Stomach (tissue), 9 donors: ENCODE results near the gene RBM47. TPM values are rescaled to one million over a fixed set of nuclear protein-coding genes. Genes with fewer than 3 reads are reported as not detected.

ENCODE experiments used
- DNase-seq, 2 donors: peaks; one replicate each; pipeline versions ENCODE4 v3.0.0 to v3.0.0-alpha.2; 2013 to 2019
- H3K27ac ChIP-seq, 5 donors: fragments of 200-600 bp in 4 of 5; sonication (generic) in 4 of 5; one replicate each; pipeline ENCODE4 v1.5.1; 2013 to 2019; ENCODE audit warnings: mild to moderate bottlenecking in 1 of 5, moderate library complexity in 1 of 5
- H3K27me3 ChIP-seq, 3 donors: fragments of 200-600 bp; sonication (generic); one replicate each; pipeline ENCODE4 v1.5.1; 2017 to 2019; ENCODE audit warnings: mixed run types in 1 of 3
- H3K36me3 ChIP-seq, 4 donors: fragments of 200-600 bp; sonication (generic); 1 replicate in 3 of 4; 2 replicates in 1 of 4; pipeline ENCODE4 v1.5.1; 2016 to 2019
- H3K4me1 ChIP-seq, 4 donors: fragments of 200-600 bp; sonication (generic); one replicate each; pipeline ENCODE4 v1.5.1; 2016 to 2019
- H3K4me3 ChIP-seq, 4 donors: fragments of 200-600 bp; sonication (generic) in 3 of 4; one replicate each; pipeline ENCODE4 v1.5.1; 2016 to 2019; ENCODE audit warnings: mild to moderate bottlenecking in 1 of 4
- H3K9me3 ChIP-seq, 4 donors: fragments of 200-600 bp; sonication (generic); one replicate each; pipeline ENCODE4 v1.5.1; 2016 to 2019
- CTCF ChIP-seq, 7 experiments: fragments of 450-650 bp in 4 of 7; fragments of 200-600 bp in 3 of 7; sonication (generic) in 3 of 7; IDR thresholded peaks; one replicate each; pipeline ENCODE4 v1.5.1; 2016 to 2019; ENCODE audit warnings: antibody characterized with exemption in 7 of 7, control low read depth in 2 of 7, mild to moderate bottlenecking in 1 of 7
- EP300 ChIP-seq: sonication (generic); formaldehyde crosslinking; IDR thresholded peaks from one replicate; pipeline ENCODE4 v1.6.1; 2017; ENCODE audit warnings: antibody characterized with exemption
- POLR2A ChIP-seq, 4 donors: fragments of 450-650 bp; IDR thresholded peaks; one replicate each; pipeline ENCODE4 v1.6.1; 2016; ENCODE audit warnings: antibody characterized with exemption in 4 of 4, control low read depth in 2 of 4, mild to moderate bottlenecking in 1 of 4, moderate library complexity in 1 of 4
- POLR2AphosphoS5 ChIP-seq, 3 donors: sonication (generic); formaldehyde crosslinking; IDR thresholded peaks; one replicate each; pipeline ENCODE4 v1.6.1; 2016; ENCODE audit warnings: antibody characterized with exemption in 3 of 3
- whole genome bisulfite sequencing, 5 donors: extraction: QIAGEN DNeasy Blood & Tissue Kit in 3 of 5; methylation state at CpG; one replicate each; pipeline versions ENCODE4 v1.1.5 to v1.1.7; 2013 to 2018; 5-methylcytosine and 5-hydroxymethylcytosine counted together
- intact Hi-C: fragments of 100-400 bp; cut with DNase I; formaldehyde crosslinking; loops from one replicate; pipeline ENCODE4 v1.15.1; 2023; ENCODE audit warnings: low total_unique reads
- polyA plus RNA-seq, 3 donors: library from polyadenylated mRNA; stranded (reverse); fragments of 200-250 nt; gene quantifications; one replicate each; pipeline ENCODE4 v1.2.3, GENCODE V29; 2013
- total RNA-seq, 5 donors: library from RNA; depleted of rRNA; stranded (reverse); fragments of >200 nt; gene quantifications; one replicate each; pipeline versions ENCODE4 v1.1.0 to v1.2.3, GENCODE V29; 2014 to 2016
- donor health status: healthy with polysubstance abuse.
- donor health status: Bipolar disorder and iron deficiency.
- donor health status: healthy.

Gene RBM47
- total and polyA plus RNA-seq, 8 donors = 18.5 to 448 (median 160) TPM

- TF ChIP-seq CTCF (IDR thresholded peaks at IDR 0.05) (no peak), POLR2A (IDR thresholded peaks at IDR 0.05) (no peak), POLR2AphosphoS5 (IDR thresholded peaks at IDR 0.05) (peak in 2 of 3 donors; percentile 66 to 79), EP300 (no peak)
- Histone ChIP-seq H3K4me3 (peak overlapping the region; percentile 25 to 47 (median 37)), H3K36me3 (no peaks in the 10 kb centered on the region), H3K9me3 (no peaks in the 10 kb centered on the region), H3K27me3 (no peaks in the 10 kb centered on the region), H3K27ac (peak overlapping the region; percentile 83 to 93 (median 85)), H3K4me1 (peaks cover 0 to 22% (median 11%) of the 10 kb centered on the region in 4 donors)
- 33 to 52% (median 35%) methylated on average over 14 to 15 of the region's 15 CpGs for WGBS, 5 donors
- DNase-seq = peak; percentile 72 to 92
- intact Hi-C loops = no loop called here
These were observed 114.0 kb downstream of the RBM47 start for GRCh38 chr4:40515398-40516293.

- Histone ChIP-seq H3K27me3 (no peaks in the 10 kb centered on the region), H3K27ac (peak overlapping the region; percentile 83 to 93 (median 85)), H3K4me1 (peaks cover 0 to 22% (median 14%) of the 10 kb centered on the region in 4 donors), H3K9me3 (no peaks in the 10 kb centered on the region), H3K36me3 (no peaks in the 10 kb centered on the region), H3K4me3 (peak overlapping the region; percentile 25 to 47 (median 37))
- WGBS, 5 donors = 30 to 74% (median 46%) methylated on average over 2 of the region's 2 CpGs
- TF ChIP-seq POLR2AphosphoS5 (IDR thresholded peaks at IDR 0.05) (no peak), EP300 (no peak), CTCF (IDR thresholded peaks at IDR 0.05) (no peak), POLR2A (IDR thresholded peaks at IDR 0.05) (no peak)
- intact Hi-C loops = no loop called here
- DNase-seq = peak; percentile 31 to 84
These were observed 114.6 kb downstream of the RBM47 start for GRCh38 chr4:40515037-40515397.

- no peaks in the 10 kb centered on the region for H3K36me3 ChIP-seq
- peak overlapping the region; percentile 83 to 92 (median 83) for H3K27ac ChIP-seq
- intact Hi-C loops = no loop called here
- H3K4me1 ChIP-seq = peaks cover 0 to 22% (median 14%) of the 10 kb centered on the region in 4 donors
- 29 to 54% (median 35%) methylated on average over 11 of the region's 11 CpGs for WGBS, 5 donors
- no peaks in the 10 kb centered on the region for H3K9me3 ChIP-seq
- no peaks in the 10 kb centered on the region for H3K27me3 ChIP-seq
- TF ChIP-seq EP300 = no peak
- peak in 2 of 3 donors; percentile 91 to 95 for TF ChIP-seq POLR2AphosphoS5 (IDR thresholded peaks at IDR 0.05)
- TF ChIP-seq POLR2A (IDR thresholded peaks at IDR 0.05) = peak in 2 of 4 donors; percentile 47 to 65
- H3K4me3 ChIP-seq = peak overlapping the region; percentile 38 to 47 (median 43)
- peak; percentile 83 to 90 for DNase-seq
These were observed 115.1 kb downstream of the RBM47 start for GRCh38 chr4:40514497-40514951.

- TF ChIP-seq POLR2AphosphoS5 (IDR thresholded peaks at IDR 0.05) (peak in 2 of 3 donors; percentile 32 to 65), POLR2A (IDR thresholded peaks at IDR 0.05) (no peak)
- peaks cover 0 to 18% (median 11%) of the 10 kb centered on the region in 4 donors for H3K4me1 ChIP-seq
- no peaks in the 10 kb centered on the region for H3K36me3 ChIP-seq
- H3K27me3 ChIP-seq = no peaks in the 10 kb centered on the region
- DNase-seq = peak; percentile 64 to 85
- H3K4me3 ChIP-seq = peak overlapping the region; percentile 6 to 47 (median 42)
- WGBS, 5 donors = 35 to 59% (median 44%) methylated on average over 9 of the region's 9 CpGs
- H3K27ac ChIP-seq = peak overlapping the region; percentile 77 to 92 (median 83)
- intact Hi-C loops = no loop called here
- H3K9me3 ChIP-seq = no peaks in the 10 kb centered on the region
These were observed 118.5 kb downstream of the RBM47 start for GRCh38 chr4:40511036-40511614.

- Histone ChIP-seq H3K36me3 (peaks cover 0 to 4% (median 0%) of the 10 kb centered on the region in 4 donors), H3K4me1 (peaks cover 0 to 43% (median 14%) of the 10 kb centered on the region in 4 donors), H3K27ac (peak overlapping the region in 2 of 5 donors; percentile 1 to 42), H3K9me3 (no peaks in the 10 kb centered on the region), H3K4me3 (no peak overlapping the region), H3K27me3 (no peaks in the 10 kb centered on the region)
- intact Hi-C loops = no loop called here
- WGBS, 5 donors = 63 to 83% (median 76%) methylated on average over 11 of the region's 11 CpGs
- TF ChIP-seq EP300 (no peak), POLR2AphosphoS5 (IDR thresholded peaks at IDR 0.05) (no peak), CTCF (IDR thresholded peaks at IDR 0.05) (no peak), POLR2A (IDR thresholded peaks at IDR 0.05) (no peak)
- DNase-seq = peak in 1 of 2 donors; percentile 59
These were observed 121.7 kb downstream of the RBM47 start for GRCh38 chr4:40507977-40508376.
